ACC112 (cell line): ENCODE measurements around the gene OXNAD1.

Experiments used
- H2AFZ ChIP-seq: fragments of 200-600 bp; sonication (generic); one replicate; pipeline ENCODE4 v1.6.0; 2017; ENCODE audit warnings: antibody characterized with exemption, low read length; ENCODE audit not compliant: unreplicated experiment
- H3K27ac ChIP-seq: fragments of 200-600 bp; sonication (generic); 2 replicates; pipeline ENCODE4 v1.5.1; 2014; ENCODE audit warnings: low read depth, mild to moderate bottlenecking, antibody characterized with exemption, low read length, moderate library complexity
- H3K27me3 ChIP-seq: fragments of 200-600 bp; sonication (generic); 2 replicates; pipeline ENCODE4 v1.6.1; 2014; ENCODE audit warnings: mild to moderate bottlenecking, antibody characterized with exemption, low read length, moderate library complexity, mixed read lengths; ENCODE audit not compliant: insufficient read depth
- H3K36me3 ChIP-seq: fragments of 200-600 bp; sonication (generic); 2 replicates; pipeline ENCODE4 v1.6.1; 2016; ENCODE audit warnings: mild to moderate bottlenecking, antibody characterized with exemption, low read length, moderate library complexity, mixed read lengths; ENCODE audit not compliant: insufficient read depth
- H3K4me1 ChIP-seq: fragments of 200-600 bp; sonication (generic); one replicate; pipeline ENCODE4 v1.6.1; 2016; ENCODE audit warnings: low read length, mixed read lengths; ENCODE audit not compliant: insufficient read depth, unreplicated experiment, control insufficient read depth
- H3K4me3 ChIP-seq: fragments of 200-600 bp; sonication (generic); 2 replicates; pipeline ENCODE4 v1.5.1; 2014; ENCODE audit warnings: mild to moderate bottlenecking, low read depth, low read length
- H3K79me2 ChIP-seq: fragments of 200-600 bp; sonication (generic); one replicate; pipeline ENCODE4 v1.6.0; 2016; ENCODE audit warnings: low read length; ENCODE audit not compliant: control insufficient read depth, unreplicated experiment, insufficient read depth

The OXNAD1 gene

GRCh38 chr3:16290827-16291196 lies 25.8 kb downstream of the OXNAD1 start:
- no peaks in the 10 kb centered on the region for H3K27me3 ChIP-seq
- no peak overlapping the region for H3K4me3 ChIP-seq
- H3K27ac ChIP-seq: no peak overlapping the region
- H3K4me1 ChIP-seq: peaks cover 4% of the 10 kb centered on the region
- H3K79me2 ChIP-seq: no peaks in the 10 kb centered on the region
- peaks cover 18% of the 10 kb centered on the region for H3K36me3 ChIP-seq
- no peak overlapping the region for H2AFZ ChIP-seq

GRCh38 chr3:16294844-16295243 lies 29.8 kb downstream of the OXNAD1 start:
- Histone ChIP-seq H2AFZ (no peak overlapping the region), H3K4me3 (no peak overlapping the region), H3K27me3 (no peaks in the 10 kb centered on the region), H3K4me1 (peaks cover 4% of the 10 kb centered on the region), H3K27ac (no peak overlapping the region), H3K36me3 (peaks cover 25% of the 10 kb centered on the region), H3K79me2 (no peaks in the 10 kb centered on the region)

- Histone ChIP-seq H3K4me1 (peaks cover 4% of the 10 kb centered on the region), H3K27ac (no peak overlapping the region), H3K36me3 (peaks cover 25% of the 10 kb centered on the region), H3K27me3 (no peaks in the 10 kb centered on the region), H2AFZ (no peak overlapping the region), H3K79me2 (no peaks in the 10 kb centered on the region), H3K4me3 (no peak overlapping the region)
These were observed 30.4 kb downstream of the OXNAD1 start for GRCh38 chr3:16295298-16295890.

- H2AFZ ChIP-seq: no peak overlapping the region
- no peaks in the 10 kb centered on the region for H3K4me1 ChIP-seq
- H3K27me3 ChIP-seq: no peaks in the 10 kb centered on the region
- no peaks in the 10 kb centered on the region for H3K79me2 ChIP-seq
- peaks cover 18% of the 10 kb centered on the region for H3K36me3 ChIP-seq
- no peak overlapping the region for H3K4me3 ChIP-seq
- H3K27ac ChIP-seq: no peak overlapping the region
These were observed 33.2 kb downstream of the OXNAD1 start for GRCh38 chr3:16297997-16298885.

GRCh38 chr3:16298891-16299290 lies 33.9 kb downstream of the OXNAD1 start:
- no peaks in the 10 kb centered on the region for H3K4me1 ChIP-seq
- no peaks in the 10 kb centered on the region for H3K27me3 ChIP-seq
- H3K27ac ChIP-seq: no peak overlapping the region
- peaks cover 11% of the 10 kb centered on the region for H3K36me3 ChIP-seq
- H3K79me2 ChIP-seq: no peaks in the 10 kb centered on the region
- H2AFZ ChIP-seq: no peak overlapping the region
- H3K4me3 ChIP-seq: no peak overlapping the region

GRCh38 chr3:16299746-16300145 lies 34.7 kb downstream of the OXNAD1 start:
- Histone ChIP-seq H3K27ac (no peak overlapping the region), H3K36me3 (peaks cover 10% of the 10 kb centered on the region; the same call in 1 of the 2 replicates)

GRCh38 chr3:16300307-16300706 lies 35.3 kb downstream of the OXNAD1 start:
- H3K27me3 ChIP-seq: no peaks in the 10 kb centered on the region
- H3K4me3 ChIP-seq: no peak overlapping the region
- H2AFZ ChIP-seq: no peak overlapping the region
- no peaks in the 10 kb centered on the region for H3K79me2 ChIP-seq
- peaks cover 8% of the 10 kb centered on the region; the same call in 1 of the 2 replicates for H3K36me3 ChIP-seq
- no peak overlapping the region for H3K27ac ChIP-seq
- no peaks in the 10 kb centered on the region for H3K4me1 ChIP-seq

More at GRCh38 chr3:16299746-16300145, 34.7 kb downstream of the OXNAD1 start:
- Histone ChIP-seq H3K79me2 (no peaks in the 10 kb centered on the region), H2AFZ (no peak overlapping the region), H3K4me1 (no peaks in the 10 kb centered on the region), H3K27me3 (no peaks in the 10 kb centered on the region), H3K4me3 (no peak overlapping the region)

GRCh38 chr3:16300881-16301359 lies 35.9 kb downstream of the OXNAD1 start:
- H3K27ac ChIP-seq: no peak overlapping the region
- H3K4me3 ChIP-seq: no peak overlapping the region
- no peak overlapping the region for H2AFZ ChIP-seq
- no peaks in the 10 kb centered on the region for H3K4me1 ChIP-seq
- no peaks in the 10 kb centered on the region for H3K79me2 ChIP-seq
- H3K36me3 ChIP-seq: peaks cover 8% of the 10 kb centered on the region; the same call in 1 of the 2 replicates
- no peaks in the 10 kb centered on the region for H3K27me3 ChIP-seq

- peaks cover 7% of the 10 kb centered on the region; the same call in 1 of the 2 replicates for H3K36me3 ChIP-seq
- no peaks in the 10 kb centered on the region for H3K4me1 ChIP-seq
- H3K79me2 ChIP-seq: no peaks in the 10 kb centered on the region
- H3K27me3 ChIP-seq: no peaks in the 10 kb centered on the region
- H3K4me3 ChIP-seq: no peak overlapping the region
- no peak overlapping the region for H3K27ac ChIP-seq
- H2AFZ ChIP-seq: no peak overlapping the region
These were observed 36.5 kb downstream of the OXNAD1 start for GRCh38 chr3:16301507-16301906.

- H3K36me3 ChIP-seq: 0 out of 2 replicates have a peak, but pooled peaks cover under 1% of the 10 kb centered on the region
- H3K79me2 ChIP-seq: no peaks in the 10 kb centered on the region
- H3K27ac ChIP-seq: no peak overlapping the region
- H3K27me3 ChIP-seq: no peaks in the 10 kb centered on the region
- no peak overlapping the region for H2AFZ ChIP-seq
- no peak overlapping the region for H3K4me3 ChIP-seq
- no peaks in the 10 kb centered on the region for H3K4me1 ChIP-seq
These were observed 37.1 kb downstream of the OXNAD1 start for GRCh38 chr3:16302082-16302631.
